ENCODE data around the gene NELL2.

DNA sequence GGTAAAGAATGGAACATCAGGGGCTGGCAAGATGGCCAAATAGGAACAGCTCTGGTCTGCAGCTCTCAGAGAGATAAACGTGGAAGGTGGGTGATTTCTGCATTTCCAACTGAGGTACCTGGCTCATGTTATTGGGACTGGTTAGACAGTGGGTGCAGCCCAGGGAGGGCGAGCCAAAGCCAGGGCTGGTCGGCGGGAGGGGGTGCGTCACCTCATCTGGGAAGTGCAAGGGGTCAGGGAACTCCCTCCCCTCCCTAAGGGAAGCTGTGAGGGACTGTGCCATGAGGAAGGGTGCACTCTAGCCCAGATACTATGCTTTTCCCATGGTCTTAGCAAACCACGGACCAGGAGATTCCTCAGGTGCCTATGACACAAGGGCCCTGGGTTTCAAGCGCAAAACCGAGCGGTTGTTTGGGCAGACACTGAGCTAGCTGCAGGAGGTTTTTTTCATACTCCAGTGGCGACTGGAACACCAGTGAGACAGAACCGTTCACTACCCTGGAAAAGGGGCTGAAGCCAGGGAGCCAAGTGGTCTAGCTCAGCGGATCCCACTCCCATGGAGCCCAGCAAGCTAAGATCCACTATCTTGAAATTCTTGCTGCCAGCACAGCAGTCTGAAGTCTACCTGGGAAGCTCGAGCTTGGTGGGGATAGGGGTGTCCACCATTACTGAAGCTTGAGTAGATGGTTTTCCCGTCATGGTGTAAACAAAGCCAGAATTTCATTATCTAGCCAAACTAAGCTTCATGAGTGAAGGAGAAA, 317.6 kb downstream of the NELL2 start:
- TF ChIP-seq, protein P1, sequence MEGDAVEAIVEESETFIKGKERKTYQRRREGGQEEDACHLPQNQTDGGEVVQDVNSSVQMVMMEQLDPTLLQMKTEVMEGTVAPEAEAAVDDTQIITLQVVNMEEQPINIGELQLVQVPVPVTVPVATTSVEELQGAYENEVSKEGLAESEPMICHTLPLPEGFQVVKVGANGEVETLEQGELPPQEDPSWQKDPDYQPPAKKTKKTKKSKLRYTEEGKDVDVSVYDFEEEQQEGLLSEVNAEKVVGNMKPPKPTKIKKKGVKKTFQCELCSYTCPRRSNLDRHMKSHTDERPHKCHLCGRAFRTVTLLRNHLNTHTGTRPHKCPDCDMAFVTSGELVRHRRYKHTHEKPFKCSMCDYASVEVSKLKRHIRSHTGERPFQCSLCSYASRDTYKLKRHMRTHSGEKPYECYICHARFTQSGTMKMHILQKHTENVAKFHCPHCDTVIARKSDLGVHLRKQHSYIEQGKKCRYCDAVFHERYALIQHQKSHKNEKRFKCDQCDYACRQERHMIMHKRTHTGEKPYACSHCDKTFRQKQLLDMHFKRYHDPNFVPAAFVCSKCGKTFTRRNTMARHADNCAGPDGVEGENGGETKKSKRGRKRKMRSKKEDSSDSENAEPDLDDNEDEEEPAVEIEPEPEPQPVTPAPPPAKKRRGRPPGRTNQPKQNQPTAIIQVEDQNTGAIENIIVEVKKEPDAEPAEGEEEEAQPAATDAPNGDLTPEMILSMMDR (IDR thresholded peaks at IDR 0.05; ENCODE audit: insufficient read depth, low read depth, low read length) = no peak
- no peak for TF ChIP-seq EZH2 (IDR thresholded peaks at IDR 0.05; ENCODE audit: insufficient read depth, low read length)

All from astrocyte (in vitro differentiated cells and primary cell).